Brain (organoid and tissue), 1 donor: ENCODE data around the gene GRP. TPM values are rescaled to one million over a fixed set of nuclear protein-coding genes. Genes with fewer than 3 reads are reported as not detected.

Source experiments
- polyA plus RNA-seq: library from polyadenylated mRNA; stranded (reverse); fragments of 350-450 nt; fragmentation: Illumina TruSeq; extraction: RNeasy Lipid Tissue Mini Kit (QIAGEN cat#74804); gene quantifications from one replicate; pipeline ENCODE4 v1.2.3, GENCODE V29; 2015; ENCODE audit warnings: low read depth, low replicate concordance; ENCODE audit not compliant: insufficient read depth

GRP gene
- polyA plus RNA-seq, 1 donor from 2014 or later = 1,113 TPM

Other genes starting within 250 kb of the GRP start
- 573 TPM for gene SEC11C, start 80.3 kb upstream of the GRP start, polyA plus RNA-seq
- gene RAX, start 53.3 kb downstream of the GRP start, polyA plus RNA-seq = 0.24 TPM
- gene CPLX4, start 98.5 kb downstream of the GRP start, polyA plus RNA-seq = not detected
- 18.4 TPM for gene LMAN1, start 139.1 kb downstream of the GRP start, polyA plus RNA-seq